ENCODE measurements around the gene TXNDC15.
"Not testable (repeated sequence)": the region's sequence is repeated elsewhere in the genome, so short reads cannot be mapped to it uniquely, and the experiment has no call there.

The TXNDC15 gene

GRCh38 chr5:134873987-134874830, at the start of gene TXNDC15:
TXNDC15 (plus strand) TSS chr5:134874371; CDS start chr5:134874428, 57 bp downstream.
- DNase-seq (ENCODE audit: low spot score): peak; percentile 88

GRCh38 chr5:134824681-134825080, 49.5 kb upstream of the TXNDC15 start:
- no peak for DNase-seq (ENCODE audit: low spot score)

- DNase-seq (ENCODE audit: low spot score): no peak
These were observed 49.0 kb upstream of the TXNDC15 start for GRCh38 chr5:134825212-134825611.

GRCh38 chr5:134833340-134834032, 40.7 kb upstream of the TXNDC15 start:
- no peak for DNase-seq (ENCODE audit: low spot score)

GRCh38 chr5:134835623-134836022, 38.5 kb upstream of the TXNDC15 start:
- DNase-seq (ENCODE audit: low spot score): no peak

- no peak for DNase-seq (ENCODE audit: low spot score)
These were observed 36.5 kb upstream of the TXNDC15 start for GRCh38 chr5:134837530-134838181.

- not testable (repeated sequence) for DNase-seq (ENCODE audit: low spot score)
These were observed 35.8 kb upstream of the TXNDC15 start for GRCh38 chr5:134838361-134838760.

- DNase-seq (ENCODE audit: low spot score): no peak
These were observed 33.4 kb upstream of the TXNDC15 start for GRCh38 chr5:134840811-134841210.

GRCh38 chr5:134844252-134844651, 29.9 kb upstream of the TXNDC15 start:
- DNase-seq (ENCODE audit: low spot score): no peak

- DNase-seq (ENCODE audit: low spot score): peak; percentile 10
These were observed 28.8 kb upstream of the TXNDC15 start for GRCh38 chr5:134845335-134845851.

GRCh38 chr5:134845852-134846640, 28.1 kb upstream of the TXNDC15 start, which contains the start of gene C5orf24:
C5orf24 (plus strand) TSS chr5:134845968; CDS start chr5:134854901, 8,933 bp downstream.
- DNase-seq (ENCODE audit: low spot score): peak; percentile 95

- no peak for DNase-seq (ENCODE audit: low spot score)
These were observed 27.6 kb upstream of the TXNDC15 start for GRCh38 chr5:134846641-134846960.

GRCh38 chr5:134849434-134849933, 24.7 kb upstream of the TXNDC15 start:
- DNase-seq (ENCODE audit: low spot score): not testable (repeated sequence)

GRCh38 chr5:134851307-134851923, 22.8 kb upstream of the TXNDC15 start:
- no peak for DNase-seq (ENCODE audit: low spot score)

- DNase-seq (ENCODE audit: low spot score): not testable (repeated sequence)
These were observed 17.7 kb upstream of the TXNDC15 start for GRCh38 chr5:134856465-134856864.

- DNase-seq (ENCODE audit: low spot score): no peak
These were observed 16.8 kb upstream of the TXNDC15 start for GRCh38 chr5:134857401-134857800.

- DNase-seq (ENCODE audit: low spot score): no peak
These were observed 9.5 kb upstream of the TXNDC15 start for GRCh38 chr5:134864707-134865106.

GRCh38 chr5:134873494-134873893, 677 bp upstream of the TXNDC15 start:
- DNase-seq (ENCODE audit: low spot score): peak; percentile 57

GRCh38 chr5:134874831-134875655, 872 bp downstream of the TXNDC15 start:
- DNase-seq (ENCODE audit: low spot score): peak; percentile 73

- no peak for DNase-seq (ENCODE audit: low spot score)
These were observed 3.0 kb downstream of the TXNDC15 start for GRCh38 chr5:134877159-134877558.

All from putamen (tissue), 1 donor.